H1 (cell line): Measurements from ENCODE around the gene WDR93. TPM values are rescaled to one million over a fixed set of nuclear protein-coding genes. Genes with fewer than 3 reads are reported as not detected.

Experiments used
- CBX8 ChIP-seq: fragments of 300-800, 300-1000 bp; sonication (generic); IDR thresholded peaks from 2 replicates; pipeline ENCODE4 v1.7.1; 2016; ENCODE audit warnings: low read depth, low read length, borderline replicate concordance
- CEBPB ChIP-seq: IDR thresholded peaks from 2 replicates; pipeline ENCODE4 v1.6.1; 2012; ENCODE audit warnings: low read depth, low read length
- CHD7 ChIP-seq: fragments of 300-600 bp; sonication (generic); IDR thresholded peaks from 2 replicates; pipeline ENCODE4 v1.7.1; 2012; ENCODE audit warnings: low read length, moderate library complexity, mild to moderate bottlenecking, inconsistent platforms; ENCODE audit not compliant: insufficient replicate concordance
- HDAC2 ChIP-seq, 2 experiments: fragments of 300-600 bp in 1 of 2; sonication (generic) in 1 of 2; IDR thresholded peaks; 2 replicates each; pipeline ENCODE4 v1.6.1; 2011 to 2012; ENCODE audit warnings: low read depth in 2 of 2, low read length in 2 of 2, mild to moderate bottlenecking in 2 of 2, moderate library complexity in 2 of 2, borderline replicate concordance in 1 of 2, inconsistent platforms in 1 of 2
- NRF1 ChIP-seq: IDR thresholded peaks from 2 replicates; pipeline ENCODE4 v1.6.1; 2011; ENCODE audit warnings: mild to moderate bottlenecking, low read depth, low read length, improper control_type of control experiment
- SUZ12 ChIP-seq: fragments of 200-600 bp; sonication (generic); IDR thresholded peaks from 2 replicates; pipeline ENCODE4 v1.6.1; 2012; ENCODE audit warnings: mild to moderate bottlenecking, inconsistent platforms, low read length, moderate library complexity, mixed read lengths
- TEAD4 ChIP-seq: IDR thresholded peaks from 2 replicates; pipeline ENCODE4 v1.6.1; 2012; ENCODE audit warnings: low read depth, low read length, inconsistent platforms, mixed read lengths
- polyA plus RNA-seq, 7 experiments: library from polyadenylated mRNA; depleted of rRNA in 3 of 7; stranded (reverse) in 5 of 7; unstranded in 2 of 7; fragments of >200 nt in 5 of 7; fragments of 200-250 nt in 2 of 7; gene quantifications; 1 replicate in 5 of 7; 2 replicates in 1 of 7; 4 replicates in 1 of 7; pipeline versions ENCODE4 v1.2.1 to v1.2.3, GENCODE V29; 2011 to 2013; ENCODE audit warnings: missing spikeins in 2 of 7, mixed read lengths in 2 of 7
- total RNA-seq: library from RNA; stranded (reverse); fragmentation: NEBNext Ultra II Directional; extraction: Animal tissue kit (Norgen Biotek cat#: 25700); gene quantifications from 2 replicates; pipeline ENCODE4 v1.2.1, GENCODE V29; 2021

The WDR93 gene
- total and polyA plus RNA-seq, 2 of the 8 experiments (the other 6 are each of a cell fraction or from before 2014, with no cell fraction given), result 0.03 TPM; not detected in 1

GRCh38 chr15:89664441-89665350 lies 25.9 kb upstream of the WDR93 start (continued):
- TF ChIP-seq HDAC2 (IDR thresholded peaks at IDR 0.05; ENCODE audit: borderline replicate concordance in 1 of 2, low read depth in 2 of 2, low read length in 2 of 2) (no peak), SUZ12 (no peak), CHD7 (no peak), NRF1 (no peak), TEAD4 (no peak), CEBPB (no peak), CBX8 (no peak)
